Measurements from ENCODE around the gene TMEM203. TPM values are rescaled to one million over a fixed set of nuclear protein-coding genes. Genes with fewer than 3 reads are reported as not detected.

The TMEM203 gene
- total RNA-seq, 4 donors from 2014 or later = 23.1 to 47.9 (median 30.0) TPM

- H3K9me3 ChIP-seq = no peaks in the 10 kb centered on the region
- no peak for DNase-seq (ENCODE audit: low spot score in 2 of 2)
- no peaks in the 10 kb centered on the region for H3K27me3 ChIP-seq
- no peak overlapping the region for H3K4me3 ChIP-seq
- H3K4me1 ChIP-seq = peaks cover 0 to 9% (median 4%) of the 10 kb centered on the region in 4 donors
- 71 to 87% methylated on average over 17 to 21 of the region's 21 CpGs for WGBS, 2 donors
- no peak overlapping the region for H3K27ac ChIP-seq
- peaks cover 0 to 65% (median 0%) of the 10 kb centered on the region in 3 donors for H3K36me3 ChIP-seq
- TF ChIP-seq EP300 (IDR thresholded peaks at IDR 0.05) = no peak
Measured at GRCh38 chr9:137212520-137212919, 7.1 kb upstream of the TMEM203 start.

DNA sequence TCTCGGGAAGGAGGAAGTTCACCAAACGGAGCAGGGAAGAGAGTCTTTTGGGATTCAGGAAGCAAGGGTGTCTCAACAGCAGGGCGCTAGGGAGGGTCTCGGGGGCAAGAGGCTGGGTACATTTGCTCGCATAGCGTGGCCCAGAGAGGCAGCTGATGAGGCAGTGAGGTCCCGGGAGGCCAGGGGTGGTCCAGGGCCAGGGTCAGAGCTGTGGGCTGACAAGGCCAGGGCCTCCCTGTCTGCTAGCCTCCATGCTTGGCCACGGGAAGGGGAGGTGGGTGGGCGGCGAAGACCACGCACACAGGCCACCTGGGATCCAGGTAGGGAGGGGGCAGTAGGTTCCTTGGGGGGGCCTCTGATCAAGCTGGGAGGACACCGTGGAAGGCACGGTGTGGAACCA is 6.1 kb upstream of the TMEM203 start:
- 74 to 78% methylated on average over 13 of the region's 13 CpGs for WGBS, 2 donors
- Histone ChIP-seq H3K4me1 (peaks cover 0 to 11% (median 6%) of the 10 kb centered on the region in 4 donors), H3K36me3 (peaks cover 0 to 63% (median 0%) of the 10 kb centered on the region in 3 donors), H3K4me3 (no peak overlapping the region), H3K27ac (no peak overlapping the region), H3K27me3 (no peaks in the 10 kb centered on the region), H3K9me3 (no peaks in the 10 kb centered on the region)
- no peak for TF ChIP-seq EP300 (IDR thresholded peaks at IDR 0.05)
- TF ChIP-seq, protein P1, sequence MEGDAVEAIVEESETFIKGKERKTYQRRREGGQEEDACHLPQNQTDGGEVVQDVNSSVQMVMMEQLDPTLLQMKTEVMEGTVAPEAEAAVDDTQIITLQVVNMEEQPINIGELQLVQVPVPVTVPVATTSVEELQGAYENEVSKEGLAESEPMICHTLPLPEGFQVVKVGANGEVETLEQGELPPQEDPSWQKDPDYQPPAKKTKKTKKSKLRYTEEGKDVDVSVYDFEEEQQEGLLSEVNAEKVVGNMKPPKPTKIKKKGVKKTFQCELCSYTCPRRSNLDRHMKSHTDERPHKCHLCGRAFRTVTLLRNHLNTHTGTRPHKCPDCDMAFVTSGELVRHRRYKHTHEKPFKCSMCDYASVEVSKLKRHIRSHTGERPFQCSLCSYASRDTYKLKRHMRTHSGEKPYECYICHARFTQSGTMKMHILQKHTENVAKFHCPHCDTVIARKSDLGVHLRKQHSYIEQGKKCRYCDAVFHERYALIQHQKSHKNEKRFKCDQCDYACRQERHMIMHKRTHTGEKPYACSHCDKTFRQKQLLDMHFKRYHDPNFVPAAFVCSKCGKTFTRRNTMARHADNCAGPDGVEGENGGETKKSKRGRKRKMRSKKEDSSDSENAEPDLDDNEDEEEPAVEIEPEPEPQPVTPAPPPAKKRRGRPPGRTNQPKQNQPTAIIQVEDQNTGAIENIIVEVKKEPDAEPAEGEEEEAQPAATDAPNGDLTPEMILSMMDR (IDR thresholded peaks at IDR 0.05) = no peak
- TF ChIP-seq POLR2A (IDR thresholded peaks at IDR 0.05) = no peak
- no peak for DNase-seq (ENCODE audit: low spot score in 2 of 2)

- Histone ChIP-seq H3K27ac (peak overlapping the region in 1 of 4 donors; percentile 89), H3K4me1 (peaks cover 6 to 53% (median 39%) of the 10 kb centered on the region in 4 donors), H3K4me3 (peak overlapping the region in 3 of 4 donors; percentile 96 to 99 (median 96)), H3K9me3 (no peaks in the 10 kb centered on the region), H3K36me3 (peaks cover 0 to 31% (median 0%) of the 10 kb centered on the region in 3 donors), H3K27me3 (no peaks in the 10 kb centered on the region)
- TF ChIP-seq EP300 (IDR thresholded peaks at IDR 0.05) (no peak), POLR2A (IDR thresholded peaks at IDR 0.05) (no peak)
- TF ChIP-seq, protein P1 (IDR thresholded peaks at IDR 0.05) = no peak
- no peak for DNase-seq (ENCODE audit: low spot score in 2 of 2)
- 85 to 86% methylated on average over 7 of the region's 7 CpGs for WGBS, 2 donors
Measured at GRCh38 chr9:137206602-137207001, 1.2 kb upstream of the TMEM203 start.

DNA sequence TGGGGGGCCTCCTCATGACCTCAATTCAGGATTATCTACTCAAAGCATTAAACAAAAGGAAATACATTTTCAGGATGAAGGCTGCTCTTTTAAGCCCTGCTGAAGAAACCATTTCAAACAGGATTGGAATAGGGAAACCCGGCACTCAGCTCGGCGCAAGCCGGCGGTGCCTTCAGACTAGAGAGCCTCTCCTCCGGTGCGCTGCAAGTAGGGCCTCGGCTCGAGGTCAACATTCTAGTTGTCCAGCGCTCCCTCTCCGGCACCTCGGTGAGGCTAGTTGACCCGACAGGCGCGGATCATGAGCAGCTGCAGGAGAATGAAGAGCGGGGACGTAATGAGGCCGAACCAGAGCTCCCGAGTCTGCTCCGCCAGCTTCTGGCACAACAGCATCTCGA is 720 bp downstream of the TMEM203 start:
- 15 to 17% methylated on average over 21 of the region's 21 CpGs for WGBS, 2 donors
- Histone ChIP-seq H3K27me3 (no peaks in the 10 kb centered on the region), H3K27ac (peak overlapping the region in 2 of 4 donors; percentile 89), H3K9me3 (no peaks in the 10 kb centered on the region), H3K4me3 (peak overlapping the region; percentile 96 to 99 (median 96)), H3K4me1 (peaks cover 6 to 62% (median 47%) of the 10 kb centered on the region in 4 donors), H3K36me3 (peaks cover 0 to 19% (median 0%) of the 10 kb centered on the region in 3 donors)
- TF ChIP-seq EP300 (IDR thresholded peaks at IDR 0.05) = no peak
- TF ChIP-seq, protein P1 (IDR thresholded peaks at IDR 0.05) = no peak
- TF ChIP-seq POLR2A (IDR thresholded peaks at IDR 0.05) = no peak
- DNase-seq (ENCODE audit: low spot score in 2 of 2) = no peak

- Histone ChIP-seq H3K27me3 (no peaks in the 10 kb centered on the region), H3K36me3 (peaks cover 0 to 8% (median 0%) of the 10 kb centered on the region in 3 donors), H3K4me1 (peaks cover 13 to 80% (median 59%) of the 10 kb centered on the region in 4 donors), H3K27ac (no peak overlapping the region), H3K9me3 (no peaks in the 10 kb centered on the region), H3K4me3 (no peak overlapping the region)
- no peak for DNase-seq (ENCODE audit: low spot score in 2 of 2)
- no peak for TF ChIP-seq EP300 (IDR thresholded peaks at IDR 0.05)
- 72 to 75% methylated on average over 8 of the region's 8 CpGs for WGBS, 2 donors
Measured at GRCh38 chr9:137202966-137203365, 2.5 kb downstream of the TMEM203 start.

- no peak for DNase-seq (ENCODE audit: low spot score in 2 of 2)
- Histone ChIP-seq H3K27ac (peak overlapping the region in 3 of 4 donors; percentile 81 to 88 (median 83)), H3K36me3 (no peaks in the 10 kb centered on the region), H3K27me3 (no peaks in the 10 kb centered on the region), H3K4me1 (peaks cover 13 to 82% (median 54%) of the 10 kb centered on the region in 4 donors), H3K4me3 (peak overlapping the region; percentile 54 to 72 (median 64)), H3K9me3 (no peaks in the 10 kb centered on the region)
- TF ChIP-seq EP300 (IDR thresholded peaks at IDR 0.05) (no peak), POLR2A (IDR thresholded peaks at IDR 0.05) (no peak)
- TF ChIP-seq, protein P1 (IDR thresholded peaks at IDR 0.05) = no peak
- 11 to 21% methylated on average over 15 to 21 of the region's 23 CpGs for WGBS, 2 donors
Measured at GRCh38 chr9:137201205-137201868, 4.1 kb downstream of the TMEM203 start.

All from tibial nerve (tissue), 4 donors.